Uterus (tissue), 2 donors: ENCODE measurements around the gene P2RX2.

ENCODE experiments used
- POLR2A ChIP-seq, 2 donors: fragments of 450-650 bp; IDR thresholded peaks; one replicate each; pipeline ENCODE4 v1.6.1; 2016; ENCODE audit warnings: antibody characterized with exemption in 2 of 2, mild to moderate bottlenecking in 1 of 2, moderate library complexity in 1 of 2
- TF ChIP-seq, protein P1 (sequence below), 4 experiments: fragments of 200-600 bp in 2 of 4; fragments of 450-650 bp in 2 of 4; sonication (generic) in 2 of 4; IDR thresholded peaks; one replicate each; pipeline ENCODE4 v1.5.1; 2016 to 2019; ENCODE audit warnings: antibody characterized with exemption in 4 of 4, mild to moderate bottlenecking in 2 of 4, moderate library complexity in 1 of 4

DNA sequence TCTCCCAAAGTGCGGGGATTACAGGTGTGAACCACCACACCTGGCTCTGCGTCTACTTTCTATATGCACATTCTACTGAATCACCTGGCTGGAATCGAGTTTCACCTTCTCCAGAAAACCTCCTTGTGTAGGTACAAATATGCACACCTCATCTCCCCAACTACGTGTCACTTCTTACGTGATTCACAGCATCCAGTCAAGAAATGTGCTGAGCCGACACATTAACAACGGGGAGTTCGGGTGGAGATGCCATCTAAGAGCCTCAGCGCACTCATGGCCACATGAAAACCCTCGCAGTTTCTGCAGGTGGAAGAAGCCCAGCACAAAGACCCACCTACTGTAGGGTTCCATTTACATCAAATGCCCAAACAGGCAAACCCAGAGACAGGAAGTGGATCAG is 29.3 kb downstream of the P2RX2 start:
- TF ChIP-seq, protein P1, sequence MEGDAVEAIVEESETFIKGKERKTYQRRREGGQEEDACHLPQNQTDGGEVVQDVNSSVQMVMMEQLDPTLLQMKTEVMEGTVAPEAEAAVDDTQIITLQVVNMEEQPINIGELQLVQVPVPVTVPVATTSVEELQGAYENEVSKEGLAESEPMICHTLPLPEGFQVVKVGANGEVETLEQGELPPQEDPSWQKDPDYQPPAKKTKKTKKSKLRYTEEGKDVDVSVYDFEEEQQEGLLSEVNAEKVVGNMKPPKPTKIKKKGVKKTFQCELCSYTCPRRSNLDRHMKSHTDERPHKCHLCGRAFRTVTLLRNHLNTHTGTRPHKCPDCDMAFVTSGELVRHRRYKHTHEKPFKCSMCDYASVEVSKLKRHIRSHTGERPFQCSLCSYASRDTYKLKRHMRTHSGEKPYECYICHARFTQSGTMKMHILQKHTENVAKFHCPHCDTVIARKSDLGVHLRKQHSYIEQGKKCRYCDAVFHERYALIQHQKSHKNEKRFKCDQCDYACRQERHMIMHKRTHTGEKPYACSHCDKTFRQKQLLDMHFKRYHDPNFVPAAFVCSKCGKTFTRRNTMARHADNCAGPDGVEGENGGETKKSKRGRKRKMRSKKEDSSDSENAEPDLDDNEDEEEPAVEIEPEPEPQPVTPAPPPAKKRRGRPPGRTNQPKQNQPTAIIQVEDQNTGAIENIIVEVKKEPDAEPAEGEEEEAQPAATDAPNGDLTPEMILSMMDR (IDR thresholded peaks at IDR 0.05), result no peak
- TF ChIP-seq POLR2A (IDR thresholded peaks at IDR 0.05), result no peak
